Subcutaneous abdominal adipose tissue (tissue), 5 donors: ENCODE results near the gene WDR90.

ENCODE experiments used
- H3K27ac ChIP-seq: one replicate; pipeline ENCODE4 v1.7.0; 2013; ENCODE audit warnings: low read depth, mild to moderate bottlenecking, inconsistent platforms, low read length, moderate library complexity
- H3K27me3 ChIP-seq, 5 donors: one replicate each; pipeline ENCODE4 v1.7.0; 2013; ENCODE audit warnings: low read length in 5 of 5, inconsistent platforms in 1 of 5; ENCODE audit not compliant: control insufficient read depth in 5 of 5, insufficient read depth in 4 of 5
- H3K36me3 ChIP-seq, 5 donors: one replicate each; pipeline ENCODE4 v1.7.0; 2013; ENCODE audit warnings: low read length in 5 of 5; ENCODE audit not compliant: control insufficient read depth in 5 of 5, insufficient read depth in 5 of 5
- H3K4me1 ChIP-seq, 5 donors: one replicate each; pipeline ENCODE4 v1.7.0; 2013; ENCODE audit warnings: low read length in 5 of 5, mild to moderate bottlenecking in 3 of 5, moderate library complexity in 1 of 5; ENCODE audit not compliant: control insufficient read depth in 5 of 5, insufficient read depth in 5 of 5
- H3K4me3 ChIP-seq, 5 donors: one replicate each; pipeline ENCODE4 v1.7.0; 2013; ENCODE audit warnings: low read length in 5 of 5, low read depth in 1 of 5
- H3K9ac ChIP-seq, 5 donors: one replicate each; pipeline ENCODE4 v1.7.0; 2013; ENCODE audit warnings: low read length in 5 of 5, mild to moderate bottlenecking in 4 of 5, moderate library complexity in 3 of 5
- H3K9me3 ChIP-seq, 5 donors: one replicate each; pipeline ENCODE4 v1.7.0; 2013; ENCODE audit warnings: low read length in 5 of 5; ENCODE audit not compliant: control insufficient read depth in 5 of 5
- donor health status: healthy.
- donor health status: healthy.
- donor health status: healthy.
- donor health status: healthy.
- donor health status: healthy.

Gene WDR90

DNA sequence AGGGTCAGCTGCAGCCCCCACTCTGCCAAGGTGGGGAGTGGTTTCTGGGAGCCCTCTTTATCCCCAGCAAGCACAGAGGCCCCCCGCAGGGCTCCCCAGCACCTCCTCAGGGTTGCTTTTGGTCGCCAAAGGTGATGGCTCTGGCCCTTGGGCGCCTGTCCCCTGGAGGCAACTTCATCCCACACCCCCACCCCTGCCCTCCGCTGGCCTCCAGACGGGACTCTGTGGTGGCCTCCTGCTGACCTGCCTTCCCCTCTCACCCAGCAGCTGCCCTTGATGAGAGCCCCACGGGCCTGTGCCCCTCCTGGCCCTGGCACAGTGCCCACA lies 10.9 kb downstream of the WDR90 start:
- Histone ChIP-seq H3K9me3 (no peaks in the 10 kb centered on the region), H3K4me3 (peak overlapping the region in 2 of 5 donors; percentile 45 to 49), H3K27ac (no peak overlapping the region), H3K27me3 (no peaks in the 10 kb centered on the region), H3K4me1 (peaks cover 0 to 14% (median 12%) of the 10 kb centered on the region in 5 donors), H3K9ac (no peak overlapping the region), H3K36me3 (peaks cover 0 to 24% (median 13%) of the 10 kb centered on the region in 5 donors)

- no peak overlapping the region for H3K27ac ChIP-seq
- peaks cover 0 to 19% (median 8%) of the 10 kb centered on the region in 5 donors for H3K36me3 ChIP-seq
- peaks cover 0 to 14% (median 12%) of the 10 kb centered on the region in 5 donors for H3K4me1 ChIP-seq
- peak overlapping the region in 1 of 5 donors; percentile 64 for H3K9ac ChIP-seq
- H3K9me3 ChIP-seq = no peaks in the 10 kb centered on the region
- H3K4me3 ChIP-seq = peak overlapping the region in 2 of 5 donors; percentile 45 to 50
- no peaks in the 10 kb centered on the region for H3K27me3 ChIP-seq
These were observed 11.5 kb downstream of the WDR90 start for GRCh38 chr16:660459-661183.

- peak overlapping the region in 1 of 5 donors; percentile 64 for H3K9ac ChIP-seq
- peak overlapping the region in 2 of 5 donors; percentile 29 to 50 for H3K4me3 ChIP-seq
- peaks cover 0 to 14% (median 12%) of the 10 kb centered on the region in 5 donors for H3K4me1 ChIP-seq
- H3K27me3 ChIP-seq = no peaks in the 10 kb centered on the region
- peaks cover 0 to 16% (median 5%) of the 10 kb centered on the region in 5 donors for H3K36me3 ChIP-seq
- H3K27ac ChIP-seq = no peak overlapping the region
- H3K9me3 ChIP-seq = no peaks in the 10 kb centered on the region
These were observed 12.1 kb downstream of the WDR90 start for GRCh38 chr16:661184-661821.

DNA sequence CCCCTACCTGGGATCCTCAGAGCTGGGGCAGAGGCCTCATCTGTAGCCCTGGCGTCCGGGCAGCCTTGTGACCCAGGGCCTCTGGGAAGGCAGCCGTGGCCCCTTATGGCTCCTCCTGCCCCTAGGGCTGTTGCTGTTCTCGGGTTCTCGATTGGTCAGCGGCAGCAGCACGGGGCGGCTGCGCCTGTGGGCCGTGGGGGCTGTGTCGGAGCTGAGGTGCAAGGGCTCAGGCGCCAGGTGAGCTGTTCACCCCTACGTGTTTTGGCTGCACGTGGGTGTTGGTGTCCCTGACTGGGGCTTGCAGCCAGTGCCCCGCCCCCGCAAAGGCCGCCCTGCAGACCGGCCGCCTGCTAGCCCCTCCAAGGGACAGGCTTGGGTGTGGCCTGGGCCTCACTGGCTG lies 12.9 kb downstream of the WDR90 start:
- Histone ChIP-seq H3K36me3 (peaks cover 0 to 12% (median 0%) of the 10 kb centered on the region in 5 donors), H3K27me3 (no peaks in the 10 kb centered on the region), H3K4me3 (no peak overlapping the region), H3K27ac (no peak overlapping the region), H3K4me1 (peaks cover 0 to 16% (median 13%) of the 10 kb centered on the region in 5 donors), H3K9me3 (no peaks in the 10 kb centered on the region), H3K9ac (no peak overlapping the region)

GRCh38 chr16:662597-662996 lies 13.4 kb downstream of the WDR90 start:
- H3K27me3 ChIP-seq = no peaks in the 10 kb centered on the region
- H3K36me3 ChIP-seq = peaks cover 0 to 12% (median 0%) of the 10 kb centered on the region in 5 donors
- H3K9me3 ChIP-seq = no peaks in the 10 kb centered on the region
- H3K9ac ChIP-seq = no peak overlapping the region
- no peak overlapping the region for H3K4me3 ChIP-seq
- H3K27ac ChIP-seq = no peak overlapping the region
- H3K4me1 ChIP-seq = peaks cover 2 to 21% (median 18%) of the 10 kb centered on the region in 5 donors

DNA sequence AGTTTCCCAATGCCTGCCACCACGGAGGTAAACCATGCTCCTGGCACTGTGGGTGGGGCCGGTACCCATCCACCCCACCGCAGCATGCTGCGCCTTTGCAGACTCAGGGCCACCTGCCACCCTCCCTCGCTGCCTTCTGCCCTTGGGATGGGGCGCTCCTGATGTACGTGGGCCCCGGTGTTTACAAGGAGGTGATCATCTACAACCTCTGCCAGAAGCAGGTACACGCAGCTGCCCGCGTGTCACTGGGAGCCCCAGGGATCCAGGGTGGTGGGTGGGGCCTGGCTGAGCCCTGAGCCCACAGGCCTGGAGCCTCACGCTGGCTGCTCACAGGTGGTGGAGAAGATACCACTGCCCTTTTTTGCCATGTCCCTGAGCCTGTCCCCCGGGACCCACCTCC lies 17.4 kb downstream of the WDR90 start:
- Histone ChIP-seq H3K9ac (no peak overlapping the region), H3K27ac (no peak overlapping the region)

DNA sequence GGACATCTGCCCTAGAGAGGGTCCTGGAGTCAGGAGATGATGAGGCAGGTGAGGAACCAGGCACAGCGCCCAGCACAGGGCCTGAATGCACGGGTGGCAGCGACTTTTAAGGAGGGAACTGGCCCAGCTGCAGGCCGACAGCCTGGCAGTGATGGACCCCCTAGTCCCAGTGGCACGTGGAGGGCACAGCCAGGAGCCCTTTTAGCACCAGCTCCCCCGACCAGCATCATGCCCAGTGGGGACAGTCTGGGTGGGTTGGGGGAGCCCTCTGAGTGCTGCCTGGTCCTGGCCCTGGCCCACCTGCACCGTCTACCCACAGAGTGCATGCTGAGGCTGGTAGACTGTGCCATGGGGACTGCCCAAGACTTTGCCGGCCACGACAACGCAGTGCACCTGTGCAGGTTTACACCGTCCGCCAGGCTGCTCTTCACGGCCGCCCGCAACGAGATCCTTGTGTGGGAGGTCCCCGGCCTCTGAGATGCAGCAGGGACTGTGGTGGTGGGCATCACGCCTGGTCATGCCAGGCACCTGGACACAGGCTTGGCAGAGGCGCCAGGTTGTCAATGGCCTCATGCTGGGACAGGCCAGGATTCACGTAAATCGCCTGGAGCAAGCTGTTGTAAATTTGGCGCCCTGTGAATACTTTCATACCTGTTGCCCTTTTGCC lies 18.1 kb downstream of the WDR90 start:
- Histone ChIP-seq H3K27ac (peak overlapping the region; percentile 62), H3K4me3 (peak overlapping the region; percentile 17 to 80 (median 44)), H3K9ac (peak overlapping the region in 4 of 5 donors; percentile 10 to 85 (median 68)), H3K9me3 (no peaks in the 10 kb centered on the region), H3K27me3 (no peaks in the 10 kb centered on the region), H3K4me1 (peaks cover 2 to 24% (median 21%) of the 10 kb centered on the region in 5 donors), H3K36me3 (peaks cover 0 to 32% (median 30%) of the 10 kb centered on the region in 5 donors)

More for the DNA sequence above, 17.4 kb downstream of the WDR90 start:
- Histone ChIP-seq H3K9me3 (no peaks in the 10 kb centered on the region), H3K27me3 (no peaks in the 10 kb centered on the region), H3K4me3 (no peak overlapping the region), H3K4me1 (peaks cover 2 to 26% (median 21%) of the 10 kb centered on the region in 5 donors), H3K36me3 (peaks cover 0 to 25% (median 24%) of the 10 kb centered on the region in 5 donors)

GRCh38 chr16:667780-668518 lies 18.8 kb downstream of the WDR90 start, which contains the start of gene RHOT2:
Gene RHOT2, plus strand, starts transcription at chr16:668132. Its CDS starts 68 bp downstream, at chr16:668200.
- no peaks in the 10 kb centered on the region for H3K27me3 ChIP-seq
- peak within 1 kb of the TSS; percentile 26 to 96 (median 84) for H3K9ac ChIP-seq
- peak within 1 kb of the TSS; percentile 62 for H3K27ac ChIP-seq
- H3K4me1 ChIP-seq = peaks cover 2 to 24% (median 21%) of the 10 kb centered on the region in 5 donors
- H3K36me3 ChIP-seq = peaks cover 0 to 39% (median 37%) of the 10 kb centered on the region in 5 donors
- H3K4me3 ChIP-seq = peak within 1 kb of the TSS; percentile 17 to 80 (median 75)
- no peaks in the 10 kb centered on the region for H3K9me3 ChIP-seq

DNA sequence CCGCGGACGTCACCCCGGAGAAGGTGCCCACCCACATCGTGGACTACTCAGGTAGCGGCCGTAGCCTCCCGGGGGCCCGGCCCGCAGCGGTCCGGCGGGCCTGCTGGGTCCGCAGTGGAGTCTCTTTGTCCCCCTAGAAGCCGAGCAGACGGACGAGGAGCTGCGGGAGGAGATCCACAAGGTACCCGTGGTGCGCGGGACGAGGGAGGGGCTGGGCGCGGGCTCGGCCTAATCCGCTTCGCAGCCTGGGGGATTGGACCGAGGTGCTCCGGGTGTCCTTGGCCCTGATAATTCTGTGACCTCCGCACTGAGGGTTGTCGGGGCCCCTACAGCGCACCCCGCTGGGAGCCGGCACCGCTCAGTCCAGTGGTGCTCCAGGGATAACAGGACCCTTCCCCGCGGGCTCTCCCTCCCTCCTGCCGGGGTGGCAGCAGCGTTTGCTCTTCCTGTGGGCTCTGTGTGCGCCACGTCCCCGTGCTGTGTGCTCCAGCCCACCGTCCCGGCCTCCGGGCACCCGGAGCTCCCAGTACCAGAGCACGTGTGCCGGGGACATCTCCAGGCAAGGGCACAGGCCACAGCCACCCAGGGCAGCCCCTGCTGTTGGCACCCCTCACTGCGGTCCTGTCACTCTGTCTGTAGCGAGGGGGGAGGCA lies 19.5 kb downstream of the WDR90 start:
- peaks cover 2 to 24% (median 21%) of the 10 kb centered on the region in 5 donors for H3K4me1 ChIP-seq
- no peaks in the 10 kb centered on the region for H3K9me3 ChIP-seq
- peak overlapping the region; percentile 62 for H3K27ac ChIP-seq
- H3K4me3 ChIP-seq = peak overlapping the region in 4 of 5 donors; percentile 67 to 80 (median 76)
- no peaks in the 10 kb centered on the region for H3K27me3 ChIP-seq
- H3K9ac ChIP-seq = peak overlapping the region; percentile 26 to 96 (median 84)
- H3K36me3 ChIP-seq = peaks cover 0 to 46% (median 44%) of the 10 kb centered on the region in 5 donors
